CMK (cell line): ENCODE results near the gene DSC3.

ENCODE experiments used
- DNase-seq: peaks from one replicate; pipeline ENCODE4 v3.0.0-alpha.2; 2010; ENCODE audit warnings: low read depth

The DSC3 gene

GRCh38 chr18:31042406-31043181 lies at the start of gene DSC3:
TSS of gene DSC3 (minus strand) at chr18:31042742. CDS start at chr18:31042660, 82 bp downstream.
- DNase-seq = no peak

DNA sequence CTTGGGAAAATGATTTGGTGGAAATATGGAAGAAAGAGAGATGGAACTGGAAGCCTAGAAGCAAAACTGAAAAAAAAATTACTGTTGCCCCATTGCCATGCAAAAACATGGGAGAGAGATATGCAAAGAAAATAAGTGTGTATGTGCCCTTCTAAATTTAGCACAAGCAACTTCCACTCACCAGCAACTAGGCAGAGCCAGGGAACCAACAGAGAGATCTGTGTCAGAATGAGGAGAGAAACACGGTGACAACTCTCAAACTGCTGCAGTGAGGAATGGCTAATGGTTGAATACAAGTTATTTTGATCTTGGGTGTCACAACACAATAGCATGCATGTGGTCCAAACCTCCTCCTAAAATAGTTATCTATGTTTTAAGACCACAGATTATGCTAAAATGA lies 48.8 kb upstream of the DSC3 start:
- DNase-seq = no peak

DNA sequence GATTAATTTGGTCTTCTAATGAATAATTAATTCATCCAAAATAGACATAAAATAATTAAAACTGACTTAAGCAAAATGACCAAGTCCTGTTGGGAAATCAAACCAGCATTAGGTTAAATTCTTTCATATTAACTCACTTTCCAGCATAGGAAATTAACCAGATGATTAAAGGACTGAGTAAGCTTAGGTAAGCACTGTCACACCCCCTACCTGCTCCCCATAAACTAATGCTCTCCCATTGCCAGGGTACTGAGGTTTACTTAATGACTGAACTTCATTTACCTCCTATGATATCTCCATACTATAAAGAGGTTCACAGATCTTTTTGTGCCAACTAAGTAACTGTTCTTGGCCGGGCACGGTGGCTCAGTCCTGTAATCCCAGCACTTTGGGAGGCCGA lies 46.0 kb upstream of the DSC3 start:
- DNase-seq = no peak

DNA sequence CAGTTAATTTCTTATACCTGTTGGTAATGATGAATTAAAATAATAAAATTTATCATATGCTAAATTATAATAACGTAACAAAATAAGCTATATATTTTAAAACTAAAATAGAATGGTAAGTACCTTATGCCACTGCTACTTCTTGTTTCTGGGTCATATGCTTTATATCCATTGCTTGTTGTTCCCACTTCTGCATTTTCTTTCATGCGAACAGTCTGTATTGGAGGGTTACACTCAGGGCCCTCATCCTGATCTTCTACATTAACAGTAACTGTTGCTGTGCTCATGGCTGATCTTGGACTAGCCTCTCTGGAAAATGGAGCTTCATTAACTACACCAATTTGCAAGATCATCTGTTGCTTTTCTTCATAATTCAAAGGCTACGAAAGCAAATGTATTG lies 37.4 kb upstream of the DSC3 start:
- no peak for DNase-seq

DNA sequence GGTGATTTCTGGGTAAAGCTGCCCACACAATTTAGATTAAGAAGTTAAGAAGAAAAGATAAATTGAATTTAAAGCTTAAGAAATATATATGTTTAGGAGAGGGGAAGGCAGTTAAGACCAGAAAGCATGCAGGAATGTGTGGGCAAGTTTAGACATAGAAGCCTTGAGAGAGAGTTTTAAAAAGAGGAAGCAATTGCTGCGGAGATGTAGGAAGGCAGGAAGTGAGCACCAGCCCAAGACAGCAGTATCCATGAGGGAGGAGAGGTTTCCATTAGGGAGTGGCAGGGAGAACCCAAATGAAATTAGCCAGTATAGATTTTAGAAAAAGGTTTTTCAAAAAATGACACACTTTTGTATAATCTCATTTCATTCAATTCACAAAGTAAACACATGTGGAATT lies 35.3 kb upstream of the DSC3 start:
- DNase-seq = no peak

DNA sequence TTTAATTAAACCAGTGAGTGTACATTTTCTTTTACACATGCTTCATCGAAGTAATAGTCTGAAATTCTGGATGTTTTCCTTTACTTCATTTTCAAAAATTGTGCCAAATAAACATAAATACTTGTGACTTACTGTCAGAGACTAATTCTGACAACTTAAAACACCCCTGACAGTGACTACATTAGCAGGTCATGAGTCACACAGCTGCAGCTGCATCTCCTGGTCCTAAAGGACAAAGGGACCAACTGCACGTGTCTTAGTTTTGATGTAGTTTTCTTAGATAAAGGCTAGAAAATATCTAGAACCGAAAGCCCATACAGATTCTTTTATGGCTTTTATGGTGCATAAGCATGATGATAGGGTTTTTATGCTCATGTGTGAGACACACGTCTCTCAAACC lies 29.6 kb upstream of the DSC3 start:
- DNase-seq = no peak

DNA sequence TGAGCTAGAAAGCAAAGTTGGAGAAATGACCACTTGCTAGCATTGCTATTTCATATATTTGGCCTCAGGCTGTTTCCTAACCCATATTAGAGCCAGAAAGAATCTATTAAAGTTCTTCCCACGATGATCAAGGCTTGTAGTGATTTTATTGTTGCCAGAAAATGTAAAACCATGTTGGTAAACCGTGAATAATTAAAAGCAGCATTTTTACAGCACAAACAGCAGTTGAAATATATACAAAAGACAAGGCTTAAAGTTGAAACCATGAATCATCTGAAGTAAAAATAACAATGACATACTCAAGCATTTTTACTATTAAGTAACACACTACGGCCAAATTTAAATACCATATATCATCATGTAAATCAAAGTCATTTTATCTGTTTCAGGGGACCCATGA lies 27.7 kb upstream of the DSC3 start:
- DNase-seq = no peak

DNA sequence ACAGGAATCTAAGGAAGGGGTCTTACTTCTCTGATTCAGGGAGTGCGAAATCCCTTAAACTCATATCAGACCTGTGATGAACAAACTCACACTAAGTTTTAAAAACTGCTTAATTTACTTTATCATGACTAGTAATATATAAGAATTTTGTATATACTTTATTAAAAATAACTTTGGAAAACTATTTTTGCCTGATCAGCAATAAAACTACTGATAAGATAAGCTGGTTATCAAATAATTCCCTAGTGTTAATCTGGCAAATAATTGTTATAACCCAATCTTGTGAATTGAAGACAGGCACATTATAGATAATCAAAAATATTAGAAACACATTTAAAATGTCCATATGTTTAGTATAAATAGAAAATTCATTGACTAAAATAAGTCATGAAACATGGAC lies 23.7 kb upstream of the DSC3 start:
- no peak for DNase-seq

DNA sequence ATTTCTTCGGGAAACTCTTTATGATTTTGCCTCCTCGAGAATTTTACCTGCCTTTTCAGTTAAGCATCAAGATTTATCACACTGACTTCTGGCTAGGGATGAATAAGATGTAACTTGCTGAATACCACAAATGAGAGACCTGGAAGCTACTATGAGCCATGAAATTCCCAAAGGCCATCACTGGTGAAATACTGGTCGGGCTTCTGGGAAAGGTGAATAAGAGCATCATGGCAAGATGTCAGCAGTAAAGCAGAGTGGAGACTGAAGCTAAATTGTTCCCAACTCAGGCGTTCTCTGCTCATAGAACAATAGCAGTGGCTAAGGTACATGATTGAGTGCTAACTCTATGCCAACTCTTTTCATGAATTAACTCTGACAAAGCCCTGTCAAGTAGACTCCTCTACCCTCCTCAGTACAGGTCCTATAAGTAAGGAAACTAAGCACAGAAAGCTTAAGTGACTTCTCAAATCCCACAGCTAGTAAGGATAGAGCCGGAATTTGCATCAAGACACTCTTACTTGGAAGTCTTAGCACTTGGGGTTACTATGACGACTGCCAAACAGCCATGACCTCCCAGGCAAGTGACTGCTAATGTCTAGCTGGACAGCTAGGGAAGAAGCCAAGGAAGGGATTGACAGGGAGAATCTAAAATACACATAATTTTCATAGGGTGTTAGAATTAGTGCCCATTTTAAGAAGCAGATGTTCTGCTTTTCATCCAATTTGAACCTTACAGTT lies 22.7 kb upstream of the DSC3 start:
- no peak for DNase-seq

GRCh38 chr18:31064130-31064529 lies 21.6 kb upstream of the DSC3 start:
- DNase-seq = no peak

- no peak for DNase-seq
Measured at GRCh38 chr18:31061945-31062344, 19.4 kb upstream of the DSC3 start.

DNA sequence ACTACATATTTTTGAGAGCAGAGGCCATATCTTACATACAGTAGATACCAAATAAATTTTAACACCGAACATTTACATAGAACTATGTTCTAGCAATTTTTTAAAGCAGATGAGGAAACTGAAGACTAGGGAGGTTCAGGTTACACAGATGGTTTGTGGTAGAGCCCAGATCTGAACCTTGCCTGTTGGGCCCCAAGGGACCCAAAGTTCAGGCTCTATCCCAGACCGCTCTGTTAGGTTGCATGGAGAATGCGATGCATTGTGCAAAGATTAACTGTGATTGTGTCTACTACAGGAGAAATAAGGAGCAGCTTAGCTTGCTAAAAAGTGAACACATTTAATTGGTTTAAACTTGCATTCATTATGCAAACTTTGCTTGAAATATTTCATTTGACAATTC lies 16.4 kb upstream of the DSC3 start:
- DNase-seq = no peak

GRCh38 chr18:31057917-31058316 lies 15.4 kb upstream of the DSC3 start:
- no peak for DNase-seq

DNA sequence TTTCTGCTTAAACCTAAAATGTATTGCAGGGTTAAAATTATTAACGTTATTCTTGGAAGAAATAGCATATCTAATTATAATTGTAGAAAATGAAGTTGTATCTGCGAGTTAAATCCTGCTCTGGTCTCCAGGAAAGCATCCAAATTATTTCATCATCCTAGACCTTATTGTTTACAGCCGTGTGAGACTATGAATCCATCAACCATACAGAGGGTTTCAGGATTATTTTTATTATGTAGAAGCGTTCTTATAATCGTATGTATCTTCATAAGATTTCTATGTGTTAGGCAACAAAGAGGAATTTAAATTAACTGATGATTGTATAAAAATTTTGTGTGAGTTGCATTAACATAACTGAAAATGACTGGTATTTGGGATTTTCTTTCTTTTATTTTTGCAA lies 14.5 kb upstream of the DSC3 start:
- no peak for DNase-seq

- DNase-seq = no peak
Measured at GRCh38 chr18:31056296-31056695, 13.8 kb upstream of the DSC3 start.

DNA sequence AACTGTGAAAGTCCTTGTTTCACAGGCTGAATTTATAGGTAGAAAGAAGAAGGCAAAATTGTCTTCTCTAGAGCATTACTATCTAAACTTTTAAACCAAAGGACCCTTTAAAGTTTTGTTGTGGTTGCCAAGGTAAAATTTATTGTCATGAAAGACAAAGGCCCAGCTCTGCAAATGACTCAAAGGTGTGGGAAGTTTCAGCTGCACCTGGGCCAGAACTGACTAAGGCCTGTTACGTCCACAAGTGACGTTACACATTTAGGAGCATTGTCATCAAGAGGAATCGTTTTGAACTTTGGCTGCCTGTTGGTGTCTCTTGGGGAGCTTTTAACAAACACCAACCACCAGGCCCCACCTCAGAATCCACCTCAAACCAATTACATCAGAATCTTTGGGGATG lies 8.1 kb upstream of the DSC3 start:
- no peak for DNase-seq

DNA sequence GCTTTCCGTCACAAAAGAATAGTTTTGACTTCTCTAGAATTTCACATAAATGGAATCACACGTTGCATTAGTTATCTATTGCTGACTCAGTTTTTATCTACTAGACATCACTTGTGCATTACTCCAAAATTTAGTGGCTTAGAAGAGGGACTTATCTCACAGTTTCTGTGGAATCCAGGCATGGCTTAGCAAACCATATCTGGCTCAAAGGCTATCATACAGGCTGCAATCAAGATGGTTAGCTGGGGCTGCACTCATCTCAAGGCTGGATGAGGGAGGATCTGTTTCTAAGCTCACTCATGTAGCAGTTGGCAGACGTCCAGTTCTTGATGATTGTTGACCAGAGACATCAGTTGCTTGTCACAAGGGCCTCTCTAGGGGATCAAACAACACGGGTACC lies 6.6 kb upstream of the DSC3 start:
- DNase-seq = no peak

GRCh38 chr18:31048216-31048615 lies 5.7 kb upstream of the DSC3 start:
- DNase-seq = no peak

DNA sequence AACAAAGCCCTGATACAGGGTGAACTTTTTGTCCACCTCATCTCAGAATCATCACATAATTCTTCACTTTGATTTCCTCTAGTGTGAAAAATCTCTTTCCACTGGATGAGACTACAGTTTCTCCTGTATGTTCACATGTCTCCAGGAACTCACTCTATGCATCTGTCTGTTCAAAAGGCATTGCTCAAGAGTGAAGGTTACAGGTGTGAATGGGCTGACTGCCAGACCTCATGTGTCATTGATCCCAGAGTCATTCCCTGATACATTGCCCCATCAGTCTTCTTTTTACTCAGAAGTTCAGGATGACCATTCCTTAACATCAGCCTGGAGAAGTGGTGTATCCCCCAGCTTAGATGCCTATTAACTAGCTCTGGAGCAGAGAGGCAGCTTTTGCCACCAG lies 4.4 kb upstream of the DSC3 start:
- DNase-seq = no peak

DNA sequence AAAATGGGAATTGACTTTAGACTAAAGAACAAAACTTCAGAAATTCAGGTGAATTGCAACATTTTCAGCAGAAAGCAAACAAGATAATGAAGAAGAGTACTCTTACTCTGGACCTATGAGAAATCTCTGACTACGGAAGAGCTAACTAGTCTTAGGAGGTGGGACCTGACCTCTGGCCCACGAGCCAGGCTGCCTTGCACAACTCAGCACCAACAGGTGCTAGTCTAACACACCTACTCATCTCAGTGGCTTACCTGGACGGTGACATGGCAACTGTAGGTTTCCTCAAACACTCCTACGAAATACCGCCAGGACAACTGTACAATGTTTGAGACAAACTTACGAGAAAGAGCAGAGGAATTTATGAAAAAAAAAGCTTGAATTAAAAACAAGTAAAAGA lies 3.1 kb upstream of the DSC3 start:
- DNase-seq = no peak

- DNase-seq = no peak
Measured at GRCh38 chr18:31044926-31045325, 2.4 kb upstream of the DSC3 start.

- DNase-seq = no peak
Measured at GRCh38 chr18:31043709-31044108, 1.2 kb upstream of the DSC3 start.

GRCh38 chr18:31042084-31042405 lies 497 bp downstream of the DSC3 start:
- DNase-seq = no peak
